GM21529 (cell line): ENCODE results near the gene TSSK6.
"Not testable (repeated sequence)": the region's sequence is repeated elsewhere in the genome, so short reads cannot be mapped to it uniquely, and the experiment has no call there.

Experiments
- ATAC-seq: cut with Tn5 transposase; IDR thresholded peaks from one replicate; pipeline ENCODE4 v1.9.1; 2021; ENCODE audit not compliant: unreplicated experiment

The TSSK6 gene

GRCh38 chr19:19488875-19489690, 26.3 kb downstream of the TSSK6 start:
- peak; percentile 54 for ATAC-seq

- ATAC-seq, result no peak
These were observed 27.1 kb downstream of the TSSK6 start for GRCh38 chr19:19487950-19488874.

- no peak for ATAC-seq
These were observed 28.0 kb downstream of the TSSK6 start for GRCh38 chr19:19487077-19487949.

GRCh38 chr19:19486343-19487076, 28.8 kb downstream of the TSSK6 start:
- no peak for ATAC-seq

GRCh38 chr19:19485998-19486290, 29.4 kb downstream of the TSSK6 start:
- ATAC-seq, result no peak

- ATAC-seq, result no peak
These were observed 30.0 kb downstream of the TSSK6 start for GRCh38 chr19:19485161-19485997.

GRCh38 chr19:19482809-19483596, 32.3 kb downstream of the TSSK6 start:
- ATAC-seq, result no peak

GRCh38 chr19:19480688-19481087, 34.7 kb downstream of the TSSK6 start:
- peak; percentile 66 for ATAC-seq

- no peak for ATAC-seq
These were observed 37.5 kb downstream of the TSSK6 start for GRCh38 chr19:19477705-19478383.

- no peak for ATAC-seq
These were observed 39.2 kb downstream of the TSSK6 start for GRCh38 chr19:19475849-19476828.

GRCh38 chr19:19475015-19475765, 40.2 kb downstream of the TSSK6 start:
- ATAC-seq, result no peak

GRCh38 chr19:19472106-19472505, 43.2 kb downstream of the TSSK6 start:
- not testable (repeated sequence) for ATAC-seq

- ATAC-seq, result no peak
These were observed 43.7 kb downstream of the TSSK6 start for GRCh38 chr19:19471682-19472081.

- ATAC-seq, result no peak
These were observed 44.8 kb downstream of the TSSK6 start for GRCh38 chr19:19470579-19470978.

GRCh38 chr19:19468424-19469050, 46.8 kb downstream of the TSSK6 start:
- ATAC-seq, result no peak

GRCh38 chr19:19466201-19466600, 49.1 kb downstream of the TSSK6 start:
- ATAC-seq, result no peak
